ENCODE measurements around the gene FOXF2. TPM values are rescaled to one million over a fixed set of nuclear protein-coding genes. Genes with fewer than 3 reads are reported as not detected.

FOXF2 gene
- total RNA-seq, 1 donor from 2014 or later, result not detected

DNA sequence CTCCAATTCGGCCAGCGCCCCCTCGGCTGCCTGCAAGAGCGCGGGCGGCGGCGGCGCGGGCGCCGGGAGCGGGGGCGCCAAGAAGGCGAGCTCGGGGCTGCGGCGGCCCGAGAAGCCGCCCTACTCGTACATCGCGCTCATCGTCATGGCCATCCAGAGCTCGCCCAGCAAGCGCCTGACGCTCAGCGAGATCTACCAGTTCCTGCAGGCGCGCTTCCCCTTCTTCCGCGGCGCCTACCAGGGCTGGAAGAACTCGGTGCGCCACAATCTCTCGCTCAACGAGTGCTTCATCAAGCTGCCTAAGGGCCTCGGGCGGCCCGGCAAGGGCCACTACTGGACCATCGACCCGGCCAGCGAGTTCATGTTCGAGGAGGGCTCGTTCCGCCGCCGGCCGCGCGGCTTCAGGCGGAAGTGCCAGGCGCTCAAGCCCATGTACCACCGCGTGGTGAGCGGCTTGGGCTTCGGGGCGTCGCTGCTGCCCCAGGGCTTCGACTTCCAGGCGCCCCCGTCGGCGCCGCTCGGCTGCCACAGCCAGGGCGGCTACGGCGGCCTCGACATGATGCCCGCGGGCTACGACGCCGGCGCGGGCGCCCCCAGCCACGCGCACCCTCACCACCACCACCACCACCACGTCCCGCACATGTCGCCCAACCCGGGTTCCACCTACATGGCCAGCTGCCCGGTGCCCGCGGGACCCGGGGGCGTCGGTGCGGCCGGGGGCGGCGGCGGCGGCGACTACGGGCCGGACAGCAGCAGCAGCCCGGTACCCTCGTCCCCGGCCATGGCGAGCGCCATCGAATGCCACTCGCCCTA lies 963 bp downstream of the FOXF2 start:
- DNase-seq (ENCODE audit: low read depth in 2 of 2), result peak; percentile 36 to 49

DNA sequence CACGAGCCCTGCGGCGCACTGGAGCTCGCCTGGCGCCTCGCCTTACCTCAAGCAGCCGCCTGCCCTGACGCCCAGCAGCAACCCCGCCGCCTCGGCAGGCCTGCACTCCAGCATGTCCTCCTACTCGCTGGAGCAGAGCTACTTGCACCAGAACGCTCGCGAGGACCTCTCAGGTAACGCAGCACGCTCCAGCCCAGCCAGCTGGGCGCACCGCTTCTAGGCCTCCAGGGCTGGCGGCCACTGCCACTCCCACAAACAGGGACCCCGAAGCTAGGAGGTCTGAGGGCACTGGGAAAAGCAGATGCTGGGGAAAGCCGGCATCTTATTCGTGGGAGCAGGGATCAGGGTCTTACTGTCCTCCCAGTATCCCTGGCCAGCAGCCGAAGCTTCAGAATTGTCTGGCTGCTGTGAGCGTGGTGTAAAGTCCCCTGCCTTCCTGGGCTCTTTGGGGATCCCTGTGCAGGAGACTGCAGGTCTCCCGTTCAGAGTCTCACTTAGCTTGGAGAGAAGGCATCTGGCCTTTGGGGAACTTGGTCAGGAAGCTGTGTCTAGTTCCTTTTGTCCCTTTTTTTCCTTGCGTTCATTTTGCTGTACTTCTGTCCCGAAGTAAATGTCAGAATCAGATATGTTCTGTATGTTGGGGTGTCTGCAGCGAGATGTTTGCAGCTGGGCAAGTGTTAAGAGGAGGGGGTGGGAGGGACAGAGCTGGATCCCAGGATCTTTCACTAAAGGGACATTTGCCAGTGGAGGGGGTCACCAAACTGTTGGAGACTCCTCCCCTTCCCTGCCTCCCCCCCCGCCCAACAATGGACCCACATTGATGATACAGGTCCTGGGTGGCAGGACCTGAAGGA lies 1.8 kb downstream of the FOXF2 start:
- no peak for DNase-seq (ENCODE audit: low read depth in 2 of 2)

DNA sequence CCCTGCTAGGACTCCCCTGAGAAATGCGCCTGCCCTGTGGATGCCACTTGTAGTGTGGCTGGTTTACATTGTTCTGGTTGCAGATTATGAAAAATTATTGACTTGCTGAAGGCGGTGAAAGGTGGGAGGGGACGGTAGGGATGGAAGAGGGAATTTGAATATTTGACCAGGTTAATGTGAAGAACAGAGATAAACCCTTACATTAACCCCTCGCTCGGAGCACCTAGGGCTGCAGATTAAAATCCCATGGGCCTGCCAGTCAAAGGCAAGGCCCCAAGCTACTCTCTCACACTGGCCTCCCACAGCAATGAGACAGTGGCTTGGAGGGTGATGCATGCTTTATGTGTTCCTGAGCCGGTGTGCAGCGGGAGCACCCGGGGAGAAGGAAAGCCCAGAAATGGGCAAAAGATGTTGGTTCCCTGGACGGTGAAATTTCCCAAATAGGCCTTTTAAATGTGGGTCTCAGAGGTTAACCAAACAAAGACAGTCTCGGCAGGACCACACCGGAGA lies 2.5 kb downstream of the FOXF2 start:
- no peak for DNase-seq (ENCODE audit: low read depth in 2 of 2)

DNA sequence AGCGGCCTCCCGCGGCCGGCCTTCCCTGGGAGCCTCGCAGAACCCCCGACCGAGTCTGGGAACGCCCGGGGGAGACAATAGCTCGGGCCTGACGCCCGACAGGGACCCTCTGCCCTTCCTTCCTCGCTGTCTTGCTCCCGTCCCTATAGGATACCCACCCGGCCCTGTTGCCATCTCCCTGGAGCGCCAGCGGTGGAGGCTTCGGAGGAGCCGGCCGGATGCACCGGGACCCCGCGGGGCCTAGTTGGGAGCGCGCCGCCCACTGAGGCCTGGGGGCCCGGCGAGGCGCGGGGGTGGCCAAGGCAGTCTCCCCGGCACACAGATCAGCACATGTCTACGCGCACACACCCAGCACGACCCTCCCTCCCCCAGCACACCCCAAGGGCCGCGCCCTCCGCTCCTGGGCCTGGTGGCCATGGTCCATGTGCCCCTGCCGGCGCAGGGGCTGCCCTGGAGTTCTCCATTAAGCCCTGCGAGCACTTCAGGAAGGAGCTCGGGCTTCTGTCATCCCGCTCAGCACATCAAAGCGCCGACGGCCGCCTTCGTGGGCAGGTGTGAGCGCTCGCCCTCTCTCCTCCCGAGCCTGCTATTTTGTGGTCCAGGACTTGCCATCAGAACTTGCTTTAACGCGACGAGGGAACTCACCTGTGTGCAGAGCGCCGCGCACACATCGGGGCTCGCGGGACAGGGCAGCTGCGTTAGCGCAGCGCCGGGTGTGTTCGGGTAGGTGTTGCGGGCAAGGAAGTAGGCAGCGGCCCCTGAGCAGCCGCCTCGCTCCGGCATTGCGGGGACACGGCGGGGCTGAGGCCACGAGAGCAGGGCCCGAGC lies 3.7 kb downstream of the FOXF2 start:
- no peak for DNase-seq (ENCODE audit: low read depth in 2 of 2)

DNA sequence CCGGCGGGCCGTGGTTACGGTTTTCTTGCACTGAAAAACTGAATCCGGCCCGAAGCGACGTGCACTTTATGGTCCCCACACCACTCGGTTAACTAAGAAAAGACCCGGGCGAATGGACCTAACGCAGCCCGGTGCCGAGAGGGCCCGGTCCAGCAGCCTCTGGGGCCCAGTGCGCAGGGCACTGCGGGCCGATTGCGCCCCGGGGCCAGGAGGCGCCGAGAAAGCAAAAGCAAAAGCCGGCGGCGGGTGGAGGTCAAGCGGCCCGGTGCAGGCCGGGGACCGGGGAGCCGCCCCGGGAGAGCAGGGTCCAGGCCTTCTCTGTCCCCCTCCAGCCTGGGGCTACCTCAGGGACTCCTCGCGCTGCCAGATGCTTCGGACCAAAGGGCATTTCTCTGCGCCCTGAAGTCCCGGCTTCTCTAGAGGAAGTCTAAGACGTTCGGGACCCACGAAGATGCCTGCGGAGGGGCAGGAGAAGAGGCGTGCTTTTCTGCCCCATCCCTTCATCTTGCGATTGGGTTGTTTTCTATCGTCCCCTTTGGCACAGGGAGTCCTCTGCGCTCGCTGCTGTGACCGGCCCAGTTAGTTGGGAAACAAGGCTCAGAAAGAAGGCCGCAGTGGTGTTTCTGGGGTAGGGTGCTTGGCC lies 4.4 kb downstream of the FOXF2 start:
- no peak for DNase-seq (ENCODE audit: low read depth in 2 of 2)

DNA sequence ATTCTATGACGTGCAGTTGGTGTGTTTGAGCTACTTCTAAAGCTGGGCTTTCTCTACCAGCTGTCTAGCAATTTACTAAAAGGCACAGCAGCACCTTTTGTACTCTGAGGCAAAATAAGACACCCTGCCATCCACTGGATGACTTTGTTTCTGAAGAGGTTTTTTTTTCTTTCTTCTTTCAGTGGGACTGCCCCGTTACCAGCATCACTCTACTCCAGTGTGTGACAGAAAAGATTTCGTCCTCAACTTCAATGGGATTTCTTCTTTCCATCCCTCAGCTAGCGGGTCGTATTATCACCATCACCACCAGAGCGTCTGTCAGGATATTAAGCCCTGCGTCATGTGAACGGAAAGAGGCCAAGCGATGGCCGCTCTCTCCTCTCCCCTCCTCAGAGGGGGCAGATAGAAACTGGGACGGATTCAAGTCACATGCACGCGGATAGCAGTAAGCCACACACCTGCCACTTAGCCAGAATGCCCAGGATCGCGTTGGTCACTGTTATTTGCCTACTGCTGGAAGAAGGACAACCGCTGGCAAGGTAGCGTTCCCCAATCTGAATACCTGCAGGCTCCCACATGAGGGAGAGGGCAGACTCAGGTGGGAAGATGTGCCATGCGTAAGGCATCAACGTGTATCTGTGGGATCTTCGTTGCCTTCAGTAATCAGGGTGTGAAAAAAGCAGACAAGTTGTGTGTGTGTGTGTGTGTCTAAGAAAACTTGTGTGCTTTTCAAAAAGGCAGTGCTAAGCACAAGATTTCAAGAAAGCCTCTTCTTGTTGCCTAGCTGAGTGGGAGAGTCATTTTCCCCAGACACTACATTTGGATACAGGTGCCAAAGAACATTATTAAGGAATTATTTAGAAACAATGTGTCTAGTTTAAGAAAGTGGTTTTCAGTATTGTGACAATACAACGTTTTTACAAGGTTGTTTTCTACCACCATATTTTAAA lies 5.4 kb downstream of the FOXF2 start:
- no peak for DNase-seq (ENCODE audit: low read depth in 2 of 2)

DNA sequence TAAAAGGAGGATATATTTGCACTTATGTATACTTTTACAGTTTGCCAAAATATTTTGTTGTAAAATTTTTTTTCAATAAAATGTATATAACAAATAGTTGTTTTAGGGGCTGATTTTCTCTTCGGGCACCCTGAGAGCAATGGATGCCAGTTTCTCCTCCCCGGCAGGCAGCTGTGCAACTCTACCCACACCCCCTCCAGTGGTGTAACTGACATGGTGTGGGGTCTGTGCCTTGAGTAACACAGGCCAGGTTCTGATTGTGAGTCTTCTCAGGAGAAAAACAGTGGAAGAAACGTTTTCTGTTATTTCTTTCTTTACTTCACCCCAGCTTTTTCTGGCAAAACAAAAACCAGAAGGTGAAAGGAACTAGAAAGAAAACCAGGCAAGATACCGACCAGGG lies 6.1 kb downstream of the FOXF2 start:
- no peak for DNase-seq (ENCODE audit: low read depth in 2 of 2)

DNA sequence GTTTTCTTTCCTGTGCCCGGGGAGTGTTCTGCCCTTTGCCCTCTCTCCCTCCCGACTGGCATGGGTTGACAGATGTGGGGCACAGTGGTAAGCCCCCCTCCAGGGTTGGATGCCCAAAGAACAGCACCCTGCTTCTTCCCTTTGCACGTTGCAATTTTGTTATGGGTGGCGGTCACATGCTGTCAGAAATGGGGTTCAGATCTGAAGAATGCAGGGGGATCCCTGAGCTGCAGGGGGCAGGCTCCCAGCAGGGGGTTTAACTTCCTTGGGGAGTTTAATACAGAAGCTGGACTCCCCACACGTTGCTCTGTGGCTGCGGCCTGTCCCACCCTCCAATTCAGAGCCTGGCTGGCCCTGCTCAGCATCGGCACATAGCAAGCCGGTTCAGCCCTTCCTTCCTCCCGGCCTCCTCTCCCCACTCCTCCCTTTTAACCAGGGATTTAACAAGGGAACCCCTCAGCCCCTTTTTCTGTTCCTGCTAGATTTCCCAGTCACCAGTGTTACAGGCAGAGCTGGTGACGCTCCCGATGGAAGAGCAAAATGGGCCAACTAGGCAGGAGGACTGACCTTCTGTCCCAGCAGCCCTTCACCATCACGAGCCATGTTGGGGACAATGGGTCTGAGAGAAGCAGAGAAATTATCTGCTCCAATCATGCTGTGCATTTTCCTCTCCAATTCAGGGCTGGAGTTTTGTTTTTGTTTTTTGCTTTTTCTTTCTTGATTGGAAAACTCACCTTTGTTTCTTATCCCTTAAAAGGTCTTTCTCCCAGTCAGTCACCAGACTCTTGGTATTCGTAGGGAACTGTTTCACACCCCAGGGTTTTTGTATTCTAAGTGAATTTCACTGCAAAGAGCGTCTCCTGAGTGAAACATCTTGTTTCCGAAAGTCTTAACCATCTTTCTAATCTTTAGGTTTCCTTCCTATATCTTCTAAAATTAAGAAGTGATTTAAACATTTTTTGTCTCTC lies 6.8 kb downstream of the FOXF2 start:
- DNase-seq (ENCODE audit: low read depth in 2 of 2), result no peak

DNA sequence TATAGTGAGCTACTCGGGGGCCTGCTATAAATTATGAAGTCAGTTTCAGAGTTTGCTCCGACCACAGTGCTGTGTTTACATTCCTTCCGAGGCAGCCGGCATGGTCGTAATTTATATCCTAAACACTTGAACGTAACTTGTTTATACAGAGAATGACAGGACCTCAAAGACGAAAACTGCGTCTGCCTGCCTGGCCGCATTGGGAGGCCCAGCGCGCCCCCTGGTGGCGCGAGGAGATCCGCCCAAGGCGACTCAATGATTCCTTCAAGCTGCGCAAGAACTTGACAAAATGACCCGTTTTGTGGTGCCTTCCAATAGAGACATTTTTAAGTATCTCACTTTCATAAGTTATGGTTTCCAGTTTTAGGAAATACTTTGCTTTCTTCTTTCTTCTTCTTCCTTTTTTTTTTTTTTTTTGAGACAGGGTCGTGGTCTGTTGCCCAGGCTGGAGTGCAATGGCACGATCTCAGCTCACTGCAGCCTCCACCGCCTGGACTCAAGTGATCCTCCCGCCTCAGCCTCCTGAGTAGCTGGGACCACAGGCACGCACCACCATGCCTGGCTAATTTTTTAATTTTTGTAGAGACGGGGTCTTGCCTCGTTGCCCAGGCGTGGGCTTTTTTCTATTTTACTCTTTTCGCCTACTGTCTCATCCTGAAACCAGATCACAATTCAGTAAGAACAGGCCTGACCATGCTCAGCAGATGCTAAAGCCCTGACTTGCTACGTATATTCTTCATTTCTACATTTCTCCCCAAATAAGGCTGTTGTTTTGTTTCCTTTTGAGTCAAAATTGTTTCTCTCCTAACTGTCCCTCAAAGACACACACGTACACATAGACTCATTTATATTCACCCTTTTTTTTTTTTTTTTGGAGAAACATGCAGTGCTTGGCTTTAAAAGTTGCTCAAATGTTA lies 7.8 kb downstream of the FOXF2 start:
- DNase-seq (ENCODE audit: low read depth in 2 of 2), result peak; percentile 51 to 72

DNA sequence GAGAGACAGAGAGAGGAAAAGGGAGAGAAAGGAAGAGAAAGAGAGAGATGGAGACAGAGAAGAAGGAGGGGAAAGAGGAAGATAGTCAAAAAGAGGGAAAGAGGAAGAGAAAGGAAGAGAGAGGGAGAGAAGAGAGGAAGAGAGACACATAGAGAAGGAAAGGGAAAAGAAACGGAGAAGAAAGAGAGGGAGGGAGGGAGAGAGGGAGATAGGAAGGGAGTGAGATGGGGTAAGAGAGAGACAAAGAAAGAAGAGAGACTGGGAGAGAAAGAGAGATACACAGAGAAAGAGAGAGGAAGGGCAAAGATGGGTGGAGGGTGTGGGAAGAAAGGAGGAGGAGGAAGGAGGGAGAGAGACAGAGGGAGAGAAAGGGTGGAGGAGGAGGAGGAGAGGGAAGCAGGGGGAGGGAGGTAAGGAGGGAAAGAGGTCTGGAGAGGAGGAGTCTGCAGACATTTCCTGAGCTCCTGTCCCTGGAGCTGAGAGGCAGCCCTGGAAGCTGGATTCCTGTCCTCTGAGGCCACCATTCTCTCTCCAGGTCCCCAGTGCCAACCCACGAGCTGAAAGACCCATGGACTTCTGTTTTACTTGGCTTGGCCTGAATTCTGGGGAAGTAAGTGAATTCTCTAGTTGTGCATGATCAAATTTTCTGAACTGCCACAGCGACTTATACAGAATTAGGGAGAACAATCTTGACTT lies 9.9 kb downstream of the FOXF2 start:
- no peak for DNase-seq (ENCODE audit: low read depth in 2 of 2)

DNA sequence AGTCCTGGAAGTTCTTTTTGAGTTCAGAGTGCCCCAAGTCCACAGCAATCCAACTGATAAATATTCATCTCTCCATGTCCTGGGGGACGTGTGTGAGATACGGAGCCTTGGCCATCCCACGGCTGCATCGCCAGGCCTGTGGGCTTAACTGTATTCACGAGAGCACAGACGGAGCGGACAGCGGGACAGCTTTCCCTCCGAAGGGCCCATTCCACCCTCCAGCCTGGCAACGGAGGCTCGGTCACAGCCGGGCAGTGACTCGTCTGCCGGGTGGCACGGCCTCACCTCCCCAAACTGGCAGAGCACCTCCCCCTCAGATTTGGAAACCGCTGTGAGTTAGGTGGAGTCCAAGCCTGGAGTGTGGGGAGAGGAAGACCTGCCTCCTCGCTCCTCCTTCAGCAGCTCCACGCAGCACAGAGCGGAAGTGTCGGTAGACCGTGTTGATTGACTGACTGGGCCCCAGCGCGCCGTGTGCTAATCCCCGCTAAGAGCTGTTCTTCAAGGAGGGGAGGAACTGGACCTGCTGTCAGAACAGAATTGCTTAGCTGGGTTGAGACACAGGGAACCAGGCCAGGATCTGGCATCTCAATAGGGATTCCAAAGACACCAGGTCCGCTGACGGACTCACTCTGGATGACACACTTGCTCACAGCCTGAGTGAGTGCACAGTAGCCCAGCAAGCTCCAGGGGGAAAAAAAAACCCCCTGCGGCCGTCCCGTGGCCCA lies 10.9 kb downstream of the FOXF2 start:
- no peak for DNase-seq (ENCODE audit: low read depth in 2 of 2)

DNA sequence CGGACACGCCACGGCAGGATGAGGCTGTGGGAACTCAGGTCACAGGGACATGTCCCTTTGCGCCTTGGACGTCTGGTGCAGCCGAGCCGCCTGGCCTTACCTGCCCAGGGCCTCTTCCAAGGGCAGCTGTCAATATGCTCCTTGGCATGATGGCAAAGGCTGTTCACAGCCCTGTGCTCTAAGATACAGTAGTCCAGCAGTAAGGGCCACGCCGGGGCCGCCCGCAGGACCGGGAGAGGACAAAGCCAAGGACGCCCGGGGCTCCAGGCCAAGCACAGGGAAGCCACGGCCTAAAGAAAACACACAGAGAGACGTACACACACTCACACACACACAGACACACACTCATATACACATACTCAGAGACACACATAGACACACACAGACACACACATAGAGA lies 13.0 kb downstream of the FOXF2 start:
- no peak for DNase-seq (ENCODE audit: low read depth in 2 of 2)

DNA sequence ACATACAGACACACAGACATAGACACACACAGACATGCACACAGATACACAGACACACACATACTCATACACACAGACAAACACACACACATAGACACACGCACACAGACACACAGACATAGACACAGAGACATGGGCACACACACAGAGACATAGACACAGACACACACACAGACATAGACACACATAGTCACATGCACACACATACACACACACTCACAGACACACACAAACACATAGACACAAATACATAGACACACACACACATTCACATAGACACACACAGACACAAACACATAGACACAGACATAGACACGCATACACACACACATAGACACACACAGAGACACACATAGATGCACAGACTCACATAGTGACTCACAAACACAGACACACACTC lies 13.5 kb downstream of the FOXF2 start:
- no peak for DNase-seq (ENCODE audit: low read depth in 2 of 2)

DNA sequence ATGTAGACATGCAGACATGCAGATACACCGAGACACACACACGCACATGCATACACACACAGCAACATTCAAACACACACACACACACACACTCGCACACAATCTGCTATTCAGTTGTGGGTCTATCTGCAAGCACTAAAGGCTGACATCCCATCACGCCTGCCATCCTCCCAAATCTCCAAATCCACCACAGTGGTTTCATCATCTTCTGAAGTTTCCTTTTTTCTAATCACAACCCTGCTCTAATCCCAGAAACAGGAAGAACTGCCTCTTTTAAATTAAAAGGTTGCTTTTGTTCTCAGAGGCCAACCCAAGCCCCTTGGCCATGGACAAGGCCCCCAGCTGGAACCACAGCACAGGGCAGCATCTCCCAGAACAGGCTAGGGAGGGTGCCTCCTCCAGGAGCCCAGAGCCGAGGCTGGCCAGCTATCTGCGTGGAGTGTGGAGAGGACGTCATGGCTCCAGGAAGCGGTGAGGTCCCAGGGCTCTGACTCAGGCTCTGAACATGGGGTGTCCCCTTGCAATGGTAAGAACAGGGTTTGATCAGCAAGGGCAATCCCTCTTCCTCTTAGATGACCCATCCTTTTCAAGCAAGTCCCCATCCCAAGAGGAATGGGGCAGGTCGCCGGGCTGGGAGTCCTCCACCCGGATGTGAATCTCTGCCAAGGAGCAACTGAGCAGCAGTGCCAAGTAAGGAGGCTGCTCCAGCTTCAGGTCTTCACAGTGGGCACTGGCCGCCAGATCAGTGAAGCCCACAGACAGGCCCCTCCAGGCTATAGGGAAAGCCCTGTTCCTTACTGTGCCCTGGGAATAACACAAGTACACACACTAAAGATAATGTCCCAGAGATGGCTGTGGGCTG lies 14.7 kb downstream of the FOXF2 start:
- DNase-seq (ENCODE audit: low read depth in 2 of 2), result peak in 1 of 2 donors; percentile 14

DNA sequence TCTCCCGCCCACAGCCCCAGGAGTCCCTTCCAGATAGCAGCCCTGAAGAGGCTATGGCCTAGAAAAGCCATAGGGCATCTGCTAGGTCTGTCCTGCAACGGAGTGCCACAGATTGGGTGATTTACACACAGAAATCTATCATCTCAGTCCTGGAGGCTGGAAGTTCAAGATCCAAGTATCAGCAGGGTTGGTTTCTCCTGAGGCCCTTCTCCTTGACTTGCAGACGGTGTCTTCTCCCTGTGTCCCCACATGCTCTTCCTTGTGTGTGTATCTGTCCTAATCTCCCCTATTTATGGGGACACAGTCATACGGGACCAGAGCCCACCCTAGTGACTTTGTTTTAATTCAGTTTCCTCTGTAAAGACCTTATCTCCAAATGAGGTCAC lies 15.3 kb downstream of the FOXF2 start:
- no peak for DNase-seq (ENCODE audit: low read depth in 2 of 2)

DNA sequence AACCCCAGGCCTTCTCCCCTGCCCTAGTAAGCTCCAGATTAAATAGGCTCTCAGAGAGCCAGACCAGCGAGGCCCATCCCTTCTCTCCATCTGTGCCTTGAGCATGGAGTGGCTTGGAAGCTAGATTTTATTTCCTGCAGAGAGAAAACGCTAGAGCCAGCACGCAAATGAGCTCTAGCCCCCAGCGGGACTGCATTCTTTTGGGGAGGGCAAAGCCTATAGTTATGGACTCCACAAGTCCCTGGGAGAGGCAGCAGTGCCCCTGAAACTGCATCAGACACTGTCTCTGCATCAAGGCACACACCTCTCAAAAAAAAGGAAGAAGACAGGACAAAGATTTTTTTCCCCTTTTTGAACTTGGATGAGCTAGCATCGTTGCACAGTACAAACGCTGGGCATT lies 15.8 kb downstream of the FOXF2 start:
- DNase-seq (ENCODE audit: low read depth in 2 of 2), result no peak
